ENCODE results near the gene RAB4B. TPM values are rescaled to one million over a fixed set of nuclear protein-coding genes. Genes with fewer than 3 reads are reported as not detected.

RAB4B gene
- total RNA-seq, 1 experiment from 2014 or later = 29.7 TPM

DNA sequence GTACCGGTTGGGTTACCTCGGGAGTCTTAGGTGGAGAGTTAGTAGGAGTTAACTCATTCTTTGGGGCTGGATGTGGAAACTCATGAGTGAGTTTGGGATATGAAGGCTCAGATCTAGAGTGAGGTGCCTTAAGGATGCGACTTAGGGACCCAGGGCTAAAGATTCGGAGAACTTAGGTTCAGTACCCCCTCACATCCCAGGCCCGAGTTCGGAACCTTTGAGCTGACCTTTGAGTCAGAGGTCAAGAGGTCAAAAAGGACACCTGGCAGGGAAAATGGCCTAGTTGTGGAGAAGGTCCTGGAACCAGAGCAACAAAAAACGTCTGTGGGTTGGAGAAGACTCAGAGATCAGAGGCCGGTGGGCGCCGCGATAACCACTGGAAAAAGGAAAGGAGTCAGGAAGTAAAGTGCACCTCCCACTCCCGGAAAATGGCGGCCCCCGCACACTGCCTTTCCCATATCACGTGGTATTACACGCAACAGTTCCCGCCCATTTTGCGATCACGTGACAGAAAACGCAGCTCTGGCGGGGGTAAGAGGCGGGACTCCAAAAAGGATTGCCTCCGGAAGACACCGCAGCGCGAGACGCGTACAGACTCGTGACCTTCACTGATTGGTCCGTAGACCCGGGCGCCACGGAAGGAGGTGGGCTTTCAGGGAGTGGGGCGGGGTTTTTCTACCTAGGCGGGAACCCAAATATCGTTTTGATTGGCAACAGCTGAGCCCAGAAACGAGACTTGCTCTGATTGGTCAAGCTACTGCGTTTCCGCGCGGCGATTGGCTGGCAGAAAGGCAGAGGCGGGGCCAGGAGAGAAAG, 27.8 kb upstream of the RAB4B start, which contains the start of gene ACTMAP (continued):
- TF ChIP-seq ZNF263 (CRISPR knock-in tag; IDR thresholded peaks at IDR 0.05; ENCODE audit: low read depth) (no peak), NR3C1 (CRISPR knock-in tag; conservative IDR thresholded peaks at IDR 0.05; ENCODE audit: low read depth) (no peak), TP53 (CRISPR knock-in tag; IDR thresholded peaks at IDR 0.05) (no peak), SOX15 (CRISPR knock-in tag; IDR thresholded peaks at IDR 0.05) (no peak), NR1H2 (CRISPR knock-in tag; IDR thresholded peaks at IDR 0.05) (no peak), ATF1 (CRISPR knock-in tag; IDR thresholded peaks at IDR 0.05) (no peak), ZBTB21 (CRISPR knock-in tag; IDR thresholded peaks at IDR 0.05; ENCODE audit: borderline replicate concordance) (no peak), ZNF396 (CRISPR knock-in tag; IDR thresholded peaks at IDR 0.05; ENCODE audit: borderline replicate concordance) (no peak), TCF7 (CRISPR knock-in tag; IDR thresholded peaks at IDR 0.05; ENCODE audit: low read depth) (no peak), CBFB (CRISPR knock-in tag; IDR thresholded peaks at IDR 0.05; ENCODE audit: low read depth) (no peak)
- TF ChIP-seq, protein P1, sequence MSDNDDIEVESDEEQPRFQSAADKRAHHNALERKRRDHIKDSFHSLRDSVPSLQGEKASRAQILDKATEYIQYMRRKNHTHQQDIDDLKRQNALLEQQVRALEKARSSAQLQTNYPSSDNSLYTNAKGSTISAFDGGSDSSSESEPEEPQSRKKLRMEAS (CRISPR knock-in tag; IDR thresholded peaks at IDR 0.05) = peak; percentile 88
- TF ChIP-seq, protein P2, sequence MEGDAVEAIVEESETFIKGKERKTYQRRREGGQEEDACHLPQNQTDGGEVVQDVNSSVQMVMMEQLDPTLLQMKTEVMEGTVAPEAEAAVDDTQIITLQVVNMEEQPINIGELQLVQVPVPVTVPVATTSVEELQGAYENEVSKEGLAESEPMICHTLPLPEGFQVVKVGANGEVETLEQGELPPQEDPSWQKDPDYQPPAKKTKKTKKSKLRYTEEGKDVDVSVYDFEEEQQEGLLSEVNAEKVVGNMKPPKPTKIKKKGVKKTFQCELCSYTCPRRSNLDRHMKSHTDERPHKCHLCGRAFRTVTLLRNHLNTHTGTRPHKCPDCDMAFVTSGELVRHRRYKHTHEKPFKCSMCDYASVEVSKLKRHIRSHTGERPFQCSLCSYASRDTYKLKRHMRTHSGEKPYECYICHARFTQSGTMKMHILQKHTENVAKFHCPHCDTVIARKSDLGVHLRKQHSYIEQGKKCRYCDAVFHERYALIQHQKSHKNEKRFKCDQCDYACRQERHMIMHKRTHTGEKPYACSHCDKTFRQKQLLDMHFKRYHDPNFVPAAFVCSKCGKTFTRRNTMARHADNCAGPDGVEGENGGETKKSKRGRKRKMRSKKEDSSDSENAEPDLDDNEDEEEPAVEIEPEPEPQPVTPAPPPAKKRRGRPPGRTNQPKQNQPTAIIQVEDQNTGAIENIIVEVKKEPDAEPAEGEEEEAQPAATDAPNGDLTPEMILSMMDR (IDR thresholded peaks at IDR 0.05) = no peak
- TF ChIP-seq, protein P3, sequence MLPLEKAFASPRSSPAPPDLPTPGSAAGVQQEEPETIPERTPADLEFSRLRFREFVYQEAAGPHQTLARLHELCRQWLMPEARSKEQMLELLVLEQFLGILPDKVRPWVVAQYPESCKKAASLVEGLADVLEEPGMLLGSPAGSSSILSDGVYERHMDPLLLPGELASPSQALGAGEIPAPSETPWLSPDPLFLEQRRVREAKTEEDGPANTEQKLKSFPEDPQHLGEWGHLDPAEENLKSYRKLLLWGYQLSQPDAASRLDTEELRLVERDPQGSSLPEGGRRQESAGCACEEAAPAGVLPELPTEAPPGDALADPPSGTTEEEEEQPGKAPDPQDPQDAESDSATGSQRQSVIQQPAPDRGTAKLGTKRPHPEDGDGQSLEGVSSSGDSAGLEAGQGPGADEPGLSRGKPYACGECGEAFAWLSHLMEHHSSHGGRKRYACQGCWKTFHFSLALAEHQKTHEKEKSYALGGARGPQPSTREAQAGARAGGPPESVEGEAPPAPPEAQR (CRISPR knock-in tag; IDR thresholded peaks at IDR 0.05) = no peak
- TF ChIP-seq, protein P4, sequence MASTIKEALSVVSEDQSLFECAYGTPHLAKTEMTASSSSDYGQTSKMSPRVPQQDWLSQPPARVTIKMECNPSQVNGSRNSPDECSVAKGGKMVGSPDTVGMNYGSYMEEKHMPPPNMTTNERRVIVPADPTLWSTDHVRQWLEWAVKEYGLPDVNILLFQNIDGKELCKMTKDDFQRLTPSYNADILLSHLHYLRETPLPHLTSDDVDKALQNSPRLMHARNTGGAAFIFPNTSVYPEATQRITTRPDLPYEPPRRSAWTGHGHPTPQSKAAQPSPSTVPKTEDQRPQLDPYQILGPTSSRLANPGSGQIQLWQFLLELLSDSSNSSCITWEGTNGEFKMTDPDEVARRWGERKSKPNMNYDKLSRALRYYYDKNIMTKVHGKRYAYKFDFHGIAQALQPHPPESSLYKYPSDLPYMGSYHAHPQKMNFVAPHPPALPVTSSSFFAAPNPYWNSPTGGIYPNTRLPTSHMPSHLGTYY (CRISPR knock-in tag; IDR thresholded peaks at IDR 0.05) = no peak

DNA sequence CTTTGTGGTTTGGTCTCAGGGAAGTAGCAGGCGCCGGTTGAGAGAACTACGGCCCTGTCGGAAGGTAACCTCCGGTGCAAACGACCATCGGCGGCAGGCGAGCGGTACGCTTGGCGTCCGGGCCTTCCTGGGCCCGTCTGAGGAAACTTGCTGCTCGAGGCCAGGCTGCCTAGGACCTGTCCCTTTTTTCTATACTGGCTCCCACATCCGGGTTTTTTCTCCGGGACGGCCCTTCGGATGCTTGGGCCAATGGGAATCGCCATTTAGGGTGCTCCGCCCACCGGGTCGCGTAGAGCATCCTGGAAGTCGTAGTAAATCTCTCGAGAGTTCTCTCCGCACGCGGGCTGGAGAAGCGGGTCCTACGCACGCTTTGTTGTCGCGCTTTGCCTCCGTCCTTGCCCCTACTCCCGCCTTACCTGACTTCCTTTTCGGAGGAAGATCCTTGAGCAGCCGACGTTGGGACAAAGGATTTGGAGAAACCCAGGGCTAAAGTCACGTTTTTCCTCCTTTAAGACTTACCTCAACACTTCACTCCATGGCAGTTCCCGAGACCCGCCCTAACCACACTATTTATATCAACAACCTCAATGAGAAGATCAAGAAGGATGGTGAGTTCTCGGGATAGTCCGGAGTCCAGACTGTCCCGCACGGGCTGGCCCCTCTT, 27.0 kb upstream of the RAB4B start, which contains the start of gene SNRPA:
SNRPA (plus strand) TSS at position 330 of the 664 bp plus-strand sequence; CDS start at position 536, 206 bp downstream.
- ChIA-PET POLR2A (interaction anchor here (0.6 to 2.5 kb wide), 11 partner anchors 9 to 512 kb away, joined by 3 to 34 read pairs (median 4); partner anchors contain the start of genes COQ8B, EGLN2, ITPKC and NUMBL), CTCF (interaction anchor here (0.5 to 2.5 kb wide), 13 partner anchors 27 to 511 kb away, joined by 3 to 13 read pairs (median 5); partner anchors contain the start of genes COQ8B, EGLN2, ITPKC and RAB4B)
- H3K4me3 Mint-ChIP-seq = peak within 1 kb of the TSS; percentile 99
- peaks cover 38% of the 10 kb centered on the region for H3K4me1 Mint-ChIP-seq
- H3K27me3 Mint-ChIP-seq (ENCODE audit: low read depth) = no peaks in the 10 kb centered on the region
- ATAC-seq (peak; percentile 74), DNase-seq (ENCODE audit: low spot score) (peak; percentile 97)
- H3K27ac Mint-ChIP-seq = peak within 1 kb of the TSS; percentile 100
- no peaks in the 10 kb centered on the region for H3K9me3 Mint-ChIP-seq
- peaks cover 37% of the 10 kb centered on the region for H3K36me3 Mint-ChIP-seq
- TF ChIP-seq ZBTB21 (CRISPR knock-in tag; IDR thresholded peaks at IDR 0.05; ENCODE audit: borderline replicate concordance) (no peak), JUN (CRISPR knock-in tag; IDR thresholded peaks at IDR 0.05) (no peak; the same call in 1 of the 2 replicates), ZNF138 (CRISPR knock-in tag; conservative IDR thresholded peaks at IDR 0.05) (no peak), HMGA2 (CRISPR knock-in tag; IDR thresholded peaks at IDR 0.05) (no peak), NR2C2 (CRISPR knock-in tag; IDR thresholded peaks at IDR 0.05) (no peak), NFATC4 (CRISPR knock-in tag; IDR thresholded peaks at IDR 0.05) (no peak), ESRRA (CRISPR knock-in tag; IDR thresholded peaks at IDR 0.05; ENCODE audit: borderline replicate concordance) (no peak)
- TF ChIP-seq, protein P5, sequence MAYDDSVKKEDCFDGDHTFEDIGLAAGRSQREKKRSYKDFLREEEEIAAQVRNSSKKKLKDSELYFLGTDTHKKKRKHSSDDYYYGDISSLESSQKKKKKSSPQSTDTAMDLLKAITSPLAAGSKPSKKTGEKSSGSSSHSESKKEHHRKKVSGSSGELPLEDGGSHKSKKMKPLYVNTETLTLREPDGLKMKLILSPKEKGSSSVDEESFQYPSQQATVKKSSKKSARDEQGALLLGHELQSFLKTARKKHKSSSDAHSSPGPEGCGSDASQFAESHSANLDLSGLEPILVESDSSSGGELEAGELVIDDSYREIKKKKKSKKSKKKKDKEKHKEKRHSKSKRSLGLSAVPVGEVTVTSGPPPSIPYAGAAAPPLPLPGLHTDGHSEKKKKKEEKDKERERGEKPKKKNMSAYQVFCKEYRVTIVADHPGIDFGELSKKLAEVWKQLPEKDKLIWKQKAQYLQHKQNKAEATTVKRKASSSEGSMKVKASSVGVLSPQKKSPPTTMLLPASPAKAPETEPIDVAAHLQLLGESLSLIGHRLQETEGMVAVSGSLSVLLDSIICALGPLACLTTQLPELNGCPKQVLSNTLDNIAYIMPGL (CRISPR knock-in tag; IDR thresholded peaks at IDR 0.05) = 0 out of 2 replicates have a peak, but pooled peaks have one; percentile 18
- TF ChIP-seq, protein P6, sequence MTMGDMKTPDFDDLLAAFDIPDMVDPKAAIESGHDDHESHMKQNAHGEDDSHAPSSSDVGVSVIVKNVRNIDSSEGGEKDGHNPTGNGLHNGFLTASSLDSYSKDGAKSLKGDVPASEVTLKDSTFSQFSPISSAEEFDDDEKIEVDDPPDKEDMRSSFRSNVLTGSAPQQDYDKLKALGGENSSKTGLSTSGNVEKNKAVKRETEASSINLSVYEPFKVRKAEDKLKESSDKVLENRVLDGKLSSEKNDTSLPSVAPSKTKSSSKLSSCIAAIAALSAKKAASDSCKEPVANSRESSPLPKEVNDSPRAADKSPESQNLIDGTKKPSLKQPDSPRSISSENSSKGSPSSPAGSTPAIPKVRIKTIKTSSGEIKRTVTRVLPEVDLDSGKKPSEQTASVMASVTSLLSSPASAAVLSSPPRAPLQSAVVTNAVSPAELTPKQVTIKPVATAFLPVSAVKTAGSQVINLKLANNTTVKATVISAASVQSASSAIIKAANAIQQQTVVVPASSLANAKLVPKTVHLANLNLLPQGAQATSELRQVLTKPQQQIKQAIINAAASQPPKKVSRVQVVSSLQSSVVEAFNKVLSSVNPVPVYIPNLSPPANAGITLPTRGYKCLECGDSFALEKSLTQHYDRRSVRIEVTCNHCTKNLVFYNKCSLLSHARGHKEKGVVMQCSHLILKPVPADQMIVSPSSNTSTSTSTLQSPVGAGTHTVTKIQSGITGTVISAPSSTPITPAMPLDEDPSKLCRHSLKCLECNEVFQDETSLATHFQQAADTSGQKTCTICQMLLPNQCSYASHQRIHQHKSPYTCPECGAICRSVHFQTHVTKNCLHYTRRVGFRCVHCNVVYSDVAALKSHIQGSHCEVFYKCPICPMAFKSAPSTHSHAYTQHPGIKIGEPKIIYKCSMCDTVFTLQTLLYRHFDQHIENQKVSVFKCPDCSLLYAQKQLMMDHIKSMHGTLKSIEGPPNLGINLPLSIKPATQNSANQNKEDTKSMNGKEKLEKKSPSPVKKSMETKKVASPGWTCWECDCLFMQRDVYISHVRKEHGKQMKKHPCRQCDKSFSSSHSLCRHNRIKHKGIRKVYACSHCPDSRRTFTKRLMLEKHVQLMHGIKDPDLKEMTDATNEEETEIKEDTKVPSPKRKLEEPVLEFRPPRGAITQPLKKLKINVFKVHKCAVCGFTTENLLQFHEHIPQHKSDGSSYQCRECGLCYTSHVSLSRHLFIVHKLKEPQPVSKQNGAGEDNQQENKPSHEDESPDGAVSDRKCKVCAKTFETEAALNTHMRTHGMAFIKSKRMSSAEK (CRISPR knock-in tag; IDR thresholded peaks at IDR 0.05; ENCODE audit: borderline replicate concordance) = no peak
